IPS-18a (cell line): ENCODE data around the gene SEC61A2.
"Not testable (repeated sequence)": the region's sequence is repeated elsewhere in the genome, so short reads cannot be mapped to it uniquely, and the experiment has no call there.

ENCODE experiments used
- H3K27ac ChIP-seq: one replicate; pipeline ENCODE4 v1.5.1; 2013; ENCODE audit warnings: low read length
- H3K27me3 ChIP-seq: one replicate; pipeline ENCODE4 v1.6.1; 2013; ENCODE audit warnings: mild to moderate bottlenecking, low read length; ENCODE audit not compliant: control insufficient read depth, insufficient read depth
- H3K36me3 ChIP-seq: one replicate; pipeline ENCODE4 v1.6.1; 2013; ENCODE audit warnings: low read depth, low read length; ENCODE audit not compliant: control insufficient read depth
- H3K4me1 ChIP-seq: one replicate; pipeline ENCODE4 v1.6.1; 2013; ENCODE audit warnings: low read depth, low read length; ENCODE audit not compliant: control insufficient read depth
- H3K4me3 ChIP-seq: one replicate; pipeline ENCODE4 v1.5.1; 2013; ENCODE audit warnings: low read length
- H3K9ac ChIP-seq: one replicate; pipeline ENCODE4 v1.6.1; 2013; ENCODE audit warnings: mild to moderate bottlenecking, low read length, moderate library complexity
- H3K9me3 ChIP-seq: one replicate; pipeline ENCODE4 v1.6.1; 2013; ENCODE audit warnings: low read depth, low read length; ENCODE audit not compliant: control insufficient read depth

SEC61A2 gene

GRCh38 chr10:12129222-12130111, at the start of gene SEC61A2:
TSS of gene SEC61A2 (plus strand) at chr10:12129677. CDS start at chr10:12129788, 111 bp downstream.
- Histone ChIP-seq H3K27ac (peak within 1 kb of the TSS; percentile 59), H3K9me3 (no peaks in the 10 kb centered on the region), H3K9ac (peak within 1 kb of the TSS; percentile 66), H3K36me3 (no peaks in the 10 kb centered on the region), H3K4me1 (no peaks in the 10 kb centered on the region), H3K4me3 (peak within 1 kb of the TSS; percentile 92), H3K27me3 (no peaks in the 10 kb centered on the region)

- Histone ChIP-seq H3K27ac (no peak overlapping the region), H3K9ac (no peak overlapping the region), H3K27me3 (no peaks in the 10 kb centered on the region), H3K36me3 (peaks cover 15% of the 10 kb centered on the region), H3K4me1 (no peaks in the 10 kb centered on the region), H3K9me3 (no peaks in the 10 kb centered on the region), H3K4me3 (no peak overlapping the region)
Measured at GRCh38 chr10:12081470-12081869, 48.0 kb upstream of the SEC61A2 start.

DNA sequence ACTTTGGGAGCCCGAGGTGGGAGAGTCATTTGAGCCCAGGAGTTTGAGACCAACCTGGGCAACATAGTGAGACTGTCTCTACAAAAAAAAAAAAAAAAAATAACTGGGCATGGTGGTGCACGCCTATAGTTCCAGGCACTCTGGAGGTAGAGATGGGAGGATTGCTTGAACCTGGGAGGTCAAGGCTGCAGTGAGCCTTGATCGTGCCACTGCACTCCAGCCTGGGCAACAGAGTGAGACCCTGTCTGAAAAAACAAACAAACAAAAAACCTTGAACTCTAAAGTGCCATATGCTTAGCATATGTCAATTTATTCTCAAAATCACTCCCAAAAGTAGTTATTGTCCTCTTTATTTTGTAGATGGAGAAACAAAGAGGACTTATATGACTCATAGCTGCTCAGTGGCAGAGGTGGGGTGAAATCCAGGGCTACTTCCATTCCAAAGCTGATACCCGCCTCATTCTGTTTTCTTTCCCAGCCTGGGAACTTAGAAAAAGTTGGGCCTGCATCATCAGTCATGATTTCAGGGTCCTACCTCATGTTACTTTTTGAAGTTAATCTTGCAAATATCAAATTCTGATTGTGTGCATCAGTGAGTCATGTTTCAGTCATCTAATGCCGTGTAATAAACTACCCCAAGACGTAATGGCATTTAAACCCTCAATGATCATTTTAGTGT, 47.5 kb upstream of the SEC61A2 start:
- peaks cover 20% of the 10 kb centered on the region for H3K36me3 ChIP-seq
- no peaks in the 10 kb centered on the region for H3K27me3 ChIP-seq
- no peaks in the 10 kb centered on the region for H3K9me3 ChIP-seq
- H3K27ac ChIP-seq: no peak overlapping the region
- H3K4me3 ChIP-seq: no peak overlapping the region
- no peak overlapping the region for H3K9ac ChIP-seq
- H3K4me1 ChIP-seq: no peaks in the 10 kb centered on the region

- Histone ChIP-seq H3K27me3 (no peaks in the 10 kb centered on the region), H3K9ac (no peak overlapping the region), H3K9me3 (no peaks in the 10 kb centered on the region), H3K27ac (no peak overlapping the region), H3K4me3 (no peak overlapping the region), H3K36me3 (peaks cover 40% of the 10 kb centered on the region), H3K4me1 (no peaks in the 10 kb centered on the region)
Measured at GRCh38 chr10:12088919-12089318, 40.6 kb upstream of the SEC61A2 start.

GRCh38 chr10:12091421-12091820, 38.1 kb upstream of the SEC61A2 start:
- no peak overlapping the region for H3K27ac ChIP-seq
- H3K9me3 ChIP-seq: no peaks in the 10 kb centered on the region
- H3K27me3 ChIP-seq: no peaks in the 10 kb centered on the region
- no peaks in the 10 kb centered on the region for H3K4me1 ChIP-seq
- H3K9ac ChIP-seq: no peak overlapping the region
- H3K4me3 ChIP-seq: no peak overlapping the region
- H3K36me3 ChIP-seq: peaks cover 37% of the 10 kb centered on the region

DNA sequence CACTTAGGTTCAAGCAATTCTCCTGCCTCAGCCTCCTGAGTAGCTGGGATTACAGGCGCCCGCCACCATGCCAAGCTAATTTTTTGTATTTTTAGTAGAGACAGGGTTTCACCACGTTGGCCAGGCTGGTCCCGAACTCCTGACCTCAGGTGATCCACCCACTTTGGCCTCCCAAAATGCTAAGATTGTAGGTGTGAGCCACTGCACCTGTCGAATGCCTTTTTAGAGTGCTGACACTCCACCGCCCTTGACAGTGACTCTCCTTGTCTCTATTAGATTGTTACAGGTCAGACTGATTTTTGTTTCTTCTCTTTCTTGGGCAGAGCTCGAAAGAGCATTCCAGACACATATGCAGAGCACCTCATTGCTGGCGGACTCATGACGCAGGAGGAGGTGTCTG, 32.1 kb upstream of the SEC61A2 start:
- H3K27ac ChIP-seq, H3K27me3 ChIP-seq, H3K4me3 ChIP-seq, H3K9ac ChIP-seq, H3K9me3 ChIP-seq, H3K4me1 ChIP-seq: not testable (repeated sequence)
- H3K36me3 ChIP-seq: peaks cover 50% of the 10 kb centered on the region

DNA sequence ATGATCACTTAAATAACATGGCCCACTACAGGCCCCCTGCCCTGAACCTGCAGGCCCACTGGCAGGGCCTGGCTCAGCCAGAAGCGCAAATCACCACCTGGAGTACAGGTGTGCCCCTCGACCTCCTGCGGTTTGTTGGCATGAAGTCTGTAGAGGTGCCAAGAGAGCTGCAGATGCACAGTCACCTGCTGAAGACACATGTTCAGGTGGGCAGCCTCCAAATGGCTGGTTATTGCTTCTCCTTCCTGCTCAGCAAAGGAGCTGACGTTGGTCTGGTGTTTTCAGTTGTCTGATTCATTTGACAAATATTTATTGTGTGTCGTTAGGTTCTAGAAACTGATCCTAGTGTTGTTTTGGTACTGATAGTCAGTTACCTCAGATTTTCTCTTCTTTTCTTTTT, 31.7 kb upstream of the SEC61A2 start:
- Histone ChIP-seq H3K9ac (no peak overlapping the region), H3K36me3 (peaks cover 53% of the 10 kb centered on the region), H3K4me3 (no peak overlapping the region), H3K9me3 (no peaks in the 10 kb centered on the region), H3K27me3 (no peaks in the 10 kb centered on the region), H3K4me1 (no peaks in the 10 kb centered on the region), H3K27ac (no peak overlapping the region)

DNA sequence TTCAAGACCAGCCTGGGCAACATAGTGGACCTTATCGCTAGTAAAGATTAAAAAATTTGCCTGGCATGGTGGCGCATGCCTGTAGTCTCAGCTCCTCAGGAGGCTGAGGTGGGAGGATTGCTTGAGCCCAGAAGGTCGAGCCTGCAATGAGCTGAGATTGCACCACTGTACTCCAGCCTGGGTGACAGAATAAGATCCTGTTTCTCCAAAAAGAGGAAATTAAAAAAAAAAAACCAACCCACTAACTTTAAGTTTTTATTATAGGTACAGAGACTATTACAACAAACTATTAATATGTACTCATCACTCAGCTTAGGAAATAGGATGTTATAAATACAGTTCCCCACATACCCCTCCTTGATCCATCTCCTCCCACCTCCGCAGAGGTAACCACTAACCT, 30.5 kb upstream of the SEC61A2 start:
- no peak overlapping the region for H3K9ac ChIP-seq
- H3K27me3 ChIP-seq: no peaks in the 10 kb centered on the region
- no peak overlapping the region for H3K4me3 ChIP-seq
- no peak overlapping the region for H3K27ac ChIP-seq
- no peaks in the 10 kb centered on the region for H3K4me1 ChIP-seq
- peaks cover 49% of the 10 kb centered on the region for H3K36me3 ChIP-seq
- H3K9me3 ChIP-seq: no peaks in the 10 kb centered on the region

- no peaks in the 10 kb centered on the region for H3K27me3 ChIP-seq
- H3K36me3 ChIP-seq: peaks cover 71% of the 10 kb centered on the region
- no peak overlapping the region for H3K9ac ChIP-seq
- H3K9me3 ChIP-seq: no peaks in the 10 kb centered on the region
- H3K4me1 ChIP-seq: no peaks in the 10 kb centered on the region
- H3K27ac ChIP-seq: no peak overlapping the region
- H3K4me3 ChIP-seq: no peak overlapping the region
Measured at GRCh38 chr10:12103802-12104201, 25.7 kb upstream of the SEC61A2 start.

DNA sequence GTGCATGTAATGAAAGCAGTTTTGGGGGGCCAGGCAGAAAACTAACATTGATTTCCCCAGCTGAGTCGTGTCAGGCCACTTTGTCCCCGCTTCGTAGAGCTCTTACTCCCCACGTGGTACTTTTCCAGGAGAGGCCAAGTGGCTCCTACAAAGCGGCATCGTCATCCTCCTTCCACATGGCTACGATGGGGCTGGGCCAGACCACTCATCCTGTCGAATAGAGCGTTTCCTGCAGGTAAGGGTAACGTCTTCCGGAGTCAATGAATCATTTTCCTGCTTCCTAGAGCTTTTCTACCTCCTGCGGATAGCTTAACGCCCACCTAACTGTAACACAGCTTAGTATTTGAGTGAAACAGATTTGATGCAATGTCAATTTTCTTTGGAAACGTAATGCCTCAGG, 21.7 kb upstream of the SEC61A2 start:
- no peaks in the 10 kb centered on the region for H3K4me1 ChIP-seq
- H3K4me3 ChIP-seq: no peak overlapping the region
- H3K9me3 ChIP-seq: no peaks in the 10 kb centered on the region
- H3K9ac ChIP-seq: no peak overlapping the region
- H3K27ac ChIP-seq: no peak overlapping the region
- peaks cover 68% of the 10 kb centered on the region for H3K36me3 ChIP-seq
- no peaks in the 10 kb centered on the region for H3K27me3 ChIP-seq

GRCh38 chr10:12109286-12109685, 20.2 kb upstream of the SEC61A2 start:
- Histone ChIP-seq H3K27me3 (no peaks in the 10 kb centered on the region), H3K36me3 (peaks cover 72% of the 10 kb centered on the region), H3K9me3 (no peaks in the 10 kb centered on the region), H3K9ac (no peak overlapping the region), H3K4me1 (no peaks in the 10 kb centered on the region), H3K4me3 (no peak overlapping the region), H3K27ac (no peak overlapping the region)

DNA sequence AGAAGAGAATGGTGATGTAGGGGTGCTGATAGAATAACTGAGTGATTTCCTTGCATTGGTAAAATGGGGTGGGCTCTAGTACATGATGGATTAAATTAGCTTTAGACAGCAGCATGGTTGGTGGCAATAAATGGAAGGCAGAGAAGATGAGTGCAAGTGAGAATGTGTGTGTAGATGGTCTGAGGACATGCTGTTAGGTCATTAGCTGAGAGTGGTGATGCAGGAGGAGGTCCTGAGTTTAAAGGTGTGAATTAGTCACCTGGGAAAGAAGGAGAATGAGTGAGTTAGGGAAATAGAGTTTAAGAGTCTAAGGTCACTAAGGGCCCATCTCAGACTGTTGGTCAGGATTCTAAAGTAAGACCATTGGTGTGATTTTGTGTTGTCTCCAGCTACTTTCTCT, 17.9 kb upstream of the SEC61A2 start:
- Histone ChIP-seq H3K4me3 (no peak overlapping the region), H3K36me3 (peaks cover 55% of the 10 kb centered on the region), H3K27ac (no peak overlapping the region), H3K4me1 (no peaks in the 10 kb centered on the region), H3K27me3 (no peaks in the 10 kb centered on the region), H3K9ac (no peak overlapping the region), H3K9me3 (no peaks in the 10 kb centered on the region)
